ENCODE measurements around the gene WDCP.

The WDCP gene

DNA sequence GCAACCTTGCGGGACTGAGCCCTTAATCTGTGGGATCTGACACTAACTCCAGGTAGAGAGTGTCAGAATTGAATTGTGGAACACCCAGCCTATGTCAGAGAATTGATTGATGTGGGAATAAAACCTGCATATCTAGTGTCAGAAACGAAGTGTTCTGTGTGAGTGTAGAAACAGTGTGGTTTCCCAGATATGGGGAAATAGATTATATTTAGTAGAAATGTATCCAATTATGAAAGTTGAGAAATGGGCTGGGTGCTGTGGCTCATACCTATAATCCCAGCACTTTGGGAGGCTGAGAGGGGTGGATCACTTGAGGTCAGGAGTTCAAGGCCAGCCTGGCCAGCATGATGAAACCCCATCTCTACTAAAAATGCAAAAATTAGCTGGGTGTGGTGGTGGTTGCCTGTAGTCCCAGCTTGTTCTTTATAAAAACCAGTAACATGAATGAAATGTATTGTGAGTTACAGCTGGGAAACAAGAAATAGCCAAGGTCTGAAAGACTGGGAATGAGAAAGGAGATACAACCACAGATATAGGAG lies 41.7 kb upstream of the WDCP start:
- no peak overlapping the region for H3K27ac ChIP-seq (ENCODE audit: low read length, poor library complexity, severe bottlenecking)
- H3K9ac ChIP-seq (ENCODE audit: low read length), result no peak overlapping the region
- no peak overlapping the region for H2BK120ac ChIP-seq (ENCODE audit: low read depth, low read length)
- DNase-seq, result no peak
- peaks cover 0 to 6% of the 10 kb centered on the region in 2 experiments for H3K36me3 ChIP-seq (ENCODE audit: control insufficient read depth in 1 of 2, insufficient read depth in 2 of 2, low read depth in 1 of 2, low read length in 2 of 2)
- no peak overlapping the region for H2BK5ac ChIP-seq (ENCODE audit: low read depth, low read length, poor library complexity, severe bottlenecking)
- no peak overlapping the region for H2BK15ac ChIP-seq (ENCODE audit: low read depth, poor library complexity, severe bottlenecking)
- no peak overlapping the region for H4K91ac ChIP-seq (ENCODE audit: low read length)
- H3K4me2 ChIP-seq (ENCODE audit: low read length, poor library complexity, severe bottlenecking), result no peak overlapping the region
- H3K14ac ChIP-seq (ENCODE audit: low read length in 2 of 2), result no peak overlapping the region
- no peaks in the 10 kb centered on the region for H3K9me3 ChIP-seq (ENCODE audit: control insufficient read depth, low read length)
- H4K8ac ChIP-seq (ENCODE audit: low read length), result no peak overlapping the region
- H3K18ac ChIP-seq (ENCODE audit: low read depth in 1 of 2, low read length in 2 of 2), result no peak overlapping the region
- H2AFZ ChIP-seq (ENCODE audit: low read depth, low read length), result no peak overlapping the region
- no peak overlapping the region for H3K23ac ChIP-seq (ENCODE audit: low read length in 2 of 2)
- H3K4me3 ChIP-seq (ENCODE audit: insufficient read depth in 1 of 2, low read depth in 1 of 2, low read length in 2 of 2), result no peak overlapping the region
- 68% methylated on average over 2 of the region's 2 CpGs for WGBS
- no peaks in the 10 kb centered on the region for H3K27me3 ChIP-seq (ENCODE audit: control insufficient read depth in 1 of 2, insufficient read depth in 1 of 2, low read length in 2 of 2)
- H3K79me1 ChIP-seq (replicated peaks; ENCODE audit: low read length, poor library complexity, severe bottlenecking), result peaks cover 5% of the 10 kb centered on the region
- no peaks in the 10 kb centered on the region for H3K4me1 ChIP-seq (ENCODE audit: control insufficient read depth, insufficient read depth, low read depth, low read length)
- H2BK12ac ChIP-seq (ENCODE audit: low read length in 2 of 2), result no peak overlapping the region
- H2AK5ac ChIP-seq (ENCODE audit: low read length, severe bottlenecking), result no peak overlapping the region
- no peak overlapping the region for H3K4ac ChIP-seq (ENCODE audit: low read depth in 1 of 2, low read length in 2 of 2)

DNA sequence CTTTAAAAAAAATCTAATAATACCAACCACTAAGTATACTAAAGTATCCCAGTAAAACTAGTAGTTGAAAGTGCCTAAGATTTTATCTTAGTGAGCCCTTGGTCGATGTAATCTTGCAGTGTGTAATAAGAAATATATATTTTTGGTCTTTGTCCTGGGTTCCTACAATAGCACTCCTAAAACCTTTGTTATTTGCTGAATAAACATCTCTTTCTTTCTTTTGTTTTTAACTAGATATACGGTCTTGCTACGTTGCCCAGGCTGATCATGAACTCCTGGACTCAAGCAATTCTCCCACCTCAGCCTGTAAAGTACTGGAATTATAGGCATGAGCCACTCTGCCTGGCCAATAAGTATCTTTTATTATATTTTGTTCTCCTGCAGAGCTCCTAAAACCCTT lies 39.8 kb upstream of the WDCP start:
- DNase-seq, result no peak
- H3K4me2 ChIP-seq (ENCODE audit: low read length, poor library complexity, severe bottlenecking), result no peak overlapping the region
- H3K18ac ChIP-seq (ENCODE audit: low read depth in 1 of 2, low read length in 2 of 2), result no peak overlapping the region
- peaks cover 16% of the 10 kb centered on the region for H3K79me1 ChIP-seq (replicated peaks; ENCODE audit: low read length, poor library complexity, severe bottlenecking)
- WGBS, result 100% methylated on average over 2 of the region's 3 CpGs
- H3K4ac ChIP-seq (ENCODE audit: low read depth in 1 of 2, low read length in 2 of 2), result no peak overlapping the region
- H3K27ac ChIP-seq (ENCODE audit: low read length, poor library complexity, severe bottlenecking), result no peak overlapping the region
- no peak overlapping the region for H3K4me3 ChIP-seq (ENCODE audit: insufficient read depth in 1 of 2, low read depth in 1 of 2, low read length in 2 of 2)
- H3K36me3 ChIP-seq (ENCODE audit: control insufficient read depth in 1 of 2, insufficient read depth in 2 of 2, low read depth in 1 of 2, low read length in 2 of 2), result peaks cover 11 to 15% of the 10 kb centered on the region in 2 experiments
- peaks cover 7% of the 10 kb centered on the region for H3K4me1 ChIP-seq (ENCODE audit: control insufficient read depth, insufficient read depth, low read depth, low read length)
- no peaks in the 10 kb centered on the region for H3K9me3 ChIP-seq (ENCODE audit: control insufficient read depth, low read length)
- H2BK12ac ChIP-seq (ENCODE audit: low read length in 2 of 2), result no peak overlapping the region
- H2BK120ac ChIP-seq (ENCODE audit: low read depth, low read length), result no peak overlapping the region
- no peak overlapping the region for H3K14ac ChIP-seq (ENCODE audit: low read length in 2 of 2)
- no peak overlapping the region for H3K23ac ChIP-seq (ENCODE audit: low read length in 2 of 2)
- H4K8ac ChIP-seq (ENCODE audit: low read length), result no peak overlapping the region
- no peak overlapping the region for H4K91ac ChIP-seq (ENCODE audit: low read length)
- H2BK5ac ChIP-seq (ENCODE audit: low read depth, low read length, poor library complexity, severe bottlenecking), result no peak overlapping the region
- no peak overlapping the region for H2AFZ ChIP-seq (ENCODE audit: low read depth, low read length)
- no peak overlapping the region for H3K9ac ChIP-seq (ENCODE audit: low read length)
- no peak overlapping the region for H2AK5ac ChIP-seq (ENCODE audit: low read length, severe bottlenecking)
- H3K27me3 ChIP-seq (ENCODE audit: control insufficient read depth in 1 of 2, insufficient read depth in 1 of 2, low read length in 2 of 2), result no peaks in the 10 kb centered on the region
- H2BK15ac ChIP-seq (ENCODE audit: low read depth, poor library complexity, severe bottlenecking), result no peak overlapping the region

DNA sequence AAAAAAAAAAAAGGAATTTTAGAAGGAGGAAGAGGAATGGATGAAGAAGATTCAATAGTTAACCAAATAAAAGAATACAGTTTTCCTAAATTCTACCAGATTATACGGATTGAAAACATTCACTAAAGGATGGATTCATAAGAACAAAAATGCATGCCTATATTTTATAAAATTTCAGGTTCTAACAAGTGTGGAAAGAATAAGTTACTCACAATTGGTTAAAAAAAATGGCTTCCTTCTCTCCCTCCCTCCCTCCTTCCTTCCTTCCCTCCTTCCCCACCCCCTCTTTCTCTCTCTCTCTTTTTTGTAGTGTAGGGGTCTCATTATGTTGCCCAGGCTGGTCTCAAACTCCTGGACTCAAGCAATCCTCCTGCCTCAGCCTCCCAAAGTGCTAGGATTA lies 39.0 kb upstream of the WDCP start:
- peaks cover 17 to 18% of the 10 kb centered on the region in 2 experiments for H3K36me3 ChIP-seq (ENCODE audit: control insufficient read depth in 1 of 2, insufficient read depth in 2 of 2, low read depth in 1 of 2, low read length in 2 of 2)

DNA sequence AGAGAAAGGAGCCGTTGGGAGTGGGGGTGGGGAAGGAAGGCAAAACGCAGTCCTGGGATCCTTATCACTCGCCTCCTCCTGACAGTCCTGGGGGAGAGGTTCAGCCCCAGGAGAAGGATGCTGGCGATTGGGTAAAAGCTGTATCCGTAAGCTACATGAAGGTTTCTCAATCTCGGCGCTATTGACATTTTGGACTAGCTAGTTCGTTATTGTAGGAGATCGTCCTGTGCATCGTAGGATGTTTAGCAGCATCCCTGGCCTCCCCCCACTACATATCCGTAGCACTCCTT lies 38.0 kb upstream of the WDCP start:
- Histone ChIP-seq H3K23ac (ENCODE audit: low read length in 2 of 2) (no peak overlapping the region), H3K27me3 (ENCODE audit: control insufficient read depth in 1 of 2, insufficient read depth in 1 of 2, low read length in 2 of 2) (no peaks in the 10 kb centered on the region), H3K18ac (ENCODE audit: low read depth in 1 of 2, low read length in 2 of 2) (peak overlapping the region in 1 of 2 experiments; percentile 71), H3K9ac (ENCODE audit: low read length) (peak overlapping the region; percentile 95), H3K4me3 (ENCODE audit: insufficient read depth in 1 of 2, low read depth in 1 of 2, low read length in 2 of 2) (peak overlapping the region; percentile 52 to 93), H4K8ac (ENCODE audit: low read length) (peak overlapping the region; percentile 83), H2BK12ac (ENCODE audit: low read length in 2 of 2) (no peak overlapping the region), H2BK15ac (ENCODE audit: low read depth, poor library complexity, severe bottlenecking) (no peak overlapping the region), H3K36me3 (ENCODE audit: control insufficient read depth in 1 of 2, insufficient read depth in 2 of 2, low read depth in 1 of 2, low read length in 2 of 2) (peaks cover 22 to 27% of the 10 kb centered on the region in 2 experiments), H3K4ac (ENCODE audit: low read depth in 1 of 2, low read length in 2 of 2) (peak overlapping the region in 1 of 2 experiments; percentile 70), H3K9me3 (ENCODE audit: control insufficient read depth, low read length) (no peaks in the 10 kb centered on the region), H3K4me2 (ENCODE audit: low read length, poor library complexity, severe bottlenecking) (peak overlapping the region; percentile 49), H3K79me1 (replicated peaks; ENCODE audit: low read length, poor library complexity, severe bottlenecking) (peaks cover 28% of the 10 kb centered on the region), H2BK5ac (ENCODE audit: low read depth, low read length, poor library complexity, severe bottlenecking) (no peak overlapping the region), H3K4me1 (ENCODE audit: control insufficient read depth, insufficient read depth, low read depth, low read length) (peaks cover 7% of the 10 kb centered on the region), H3K14ac (ENCODE audit: low read length in 2 of 2) (peak overlapping the region in 1 of 2 experiments; percentile 31), H2AFZ (ENCODE audit: low read depth, low read length) (peak overlapping the region; percentile 69), H2AK5ac (ENCODE audit: low read length, severe bottlenecking) (no peak overlapping the region), H2BK120ac (ENCODE audit: low read depth, low read length) (peak overlapping the region; percentile 29), H4K91ac (ENCODE audit: low read length) (peak overlapping the region; percentile 19), H3K27ac (ENCODE audit: low read length, poor library complexity, severe bottlenecking) (peak overlapping the region; percentile 93)
- WGBS, result 34% methylated on average over 11 of the region's 11 CpGs
- no peak for DNase-seq

More for the DNA sequence above, 39.0 kb upstream of the WDCP start:
- Histone ChIP-seq H3K4me2 (ENCODE audit: low read length, poor library complexity, severe bottlenecking) (no peak overlapping the region), H2BK120ac (ENCODE audit: low read depth, low read length) (no peak overlapping the region), H3K4me3 (ENCODE audit: insufficient read depth in 1 of 2, low read depth in 1 of 2, low read length in 2 of 2) (no peak overlapping the region), H2BK5ac (ENCODE audit: low read depth, low read length, poor library complexity, severe bottlenecking) (no peak overlapping the region), H4K8ac (ENCODE audit: low read length) (no peak overlapping the region), H3K18ac (ENCODE audit: low read depth in 1 of 2, low read length in 2 of 2) (no peak overlapping the region), H2BK15ac (ENCODE audit: low read depth, poor library complexity, severe bottlenecking) (no peak overlapping the region), H3K27me3 (ENCODE audit: control insufficient read depth in 1 of 2, insufficient read depth in 1 of 2, low read length in 2 of 2) (no peaks in the 10 kb centered on the region), H3K79me1 (replicated peaks; ENCODE audit: low read length, poor library complexity, severe bottlenecking) (peaks cover 21% of the 10 kb centered on the region), H3K9me3 (ENCODE audit: control insufficient read depth, low read length) (no peaks in the 10 kb centered on the region), H3K4me1 (ENCODE audit: control insufficient read depth, insufficient read depth, low read depth, low read length) (peaks cover 7% of the 10 kb centered on the region), H2AK5ac (ENCODE audit: low read length, severe bottlenecking) (no peak overlapping the region), H3K27ac (ENCODE audit: low read length, poor library complexity, severe bottlenecking) (no peak overlapping the region), H4K91ac (ENCODE audit: low read length) (no peak overlapping the region), H3K4ac (ENCODE audit: low read depth in 1 of 2, low read length in 2 of 2) (no peak overlapping the region), H2BK12ac (ENCODE audit: low read length in 2 of 2) (no peak overlapping the region), H3K14ac (ENCODE audit: low read length in 2 of 2) (no peak overlapping the region), H2AFZ (ENCODE audit: low read depth, low read length) (no peak overlapping the region), H3K9ac (ENCODE audit: low read length) (no peak overlapping the region), H3K23ac (ENCODE audit: low read length in 2 of 2) (no peak overlapping the region)
- no CpG with 5 or more reads among the region's 1 CpG for WGBS
- no peak for DNase-seq
